Kidney (tissue), 14 donors: Measurements from ENCODE around the gene HTR6. TPM values are rescaled to one million over a fixed set of nuclear protein-coding genes. Genes with fewer than 3 reads are reported as not detected.

Source experiments
- DNase-seq, 5 donors: peaks; one replicate each; pipeline ENCODE4 v3.0.0-alpha.2; 2013 to 2020
- FAIRE-seq: peaks from 2 replicates; lab custom pipeline; 2012; peaks lifted over from hg19 to GRCh38; lab: Jason Lieb, UNC
- H3K27ac ChIP-seq, 2 donors: one replicate each; pipeline ENCODE4 v1.7.0; 2013; ENCODE audit warnings: low read depth in 2 of 2, low read length in 2 of 2, inconsistent platforms in 1 of 2
- H3K27me3 ChIP-seq: one replicate; pipeline ENCODE4 v1.7.1; 2013; ENCODE audit warnings: low read length, inconsistent platforms; ENCODE audit not compliant: control insufficient read depth, insufficient read depth
- H3K36me3 ChIP-seq, 3 donors: one replicate each; pipeline versions ENCODE4 v1.7.0 to v1.7.1; 2013; ENCODE audit warnings: low read length in 3 of 3, control low read depth in 1 of 3, inconsistent platforms in 1 of 3; ENCODE audit not compliant: insufficient read depth in 3 of 3, control insufficient read depth in 2 of 3
- H3K4me1 ChIP-seq, 3 donors: one replicate each; pipeline versions ENCODE4 v1.7.0 to v1.7.1; 2013; ENCODE audit warnings: low read length in 3 of 3, inconsistent platforms in 1 of 3, low read depth in 1 of 3; ENCODE audit not compliant: control insufficient read depth in 2 of 3, insufficient read depth in 2 of 3
- H3K4me3 ChIP-seq, 3 donors: one replicate each; pipeline versions ENCODE4 v1.7.0 to v1.8.1; 2013; ENCODE audit warnings: low read length in 3 of 3, control low read depth in 1 of 3, inconsistent platforms in 1 of 3
- H3K9ac ChIP-seq, 3 donors: one replicate each; pipeline versions ENCODE4 v1.7.0 to v1.7.1; 2013; ENCODE audit warnings: low read length in 3 of 3, control low read depth in 1 of 3, inconsistent platforms in 1 of 3
- H3K9me3 ChIP-seq, 3 donors: one replicate each; pipeline versions ENCODE4 v1.7.0 to v1.7.1; 2013; ENCODE audit warnings: low read length in 3 of 3, control low read depth in 1 of 3, inconsistent platforms in 1 of 3; ENCODE audit not compliant: control insufficient read depth in 2 of 3, insufficient read depth in 1 of 3
- CTCF ChIP-seq: IDR thresholded peaks from 3 replicates; pipeline ENCODE4 v1.5.1; 2012; ENCODE audit warnings: mild to moderate bottlenecking, moderate library complexity, borderline replicate concordance; ENCODE audit not compliant: insufficient read depth; ENCODE audit errors: extremely low read depth
- intact Hi-C: fragments of 100-400 bp; cut with DNase I; formaldehyde crosslinking; loops from one replicate; pipeline ENCODE4 v1.11.1; 2022
- polyA plus RNA-seq: library from polyadenylated mRNA; stranded (reverse); fragments of 350-450 nt; fragmentation: Illumina TruSeq; extraction: RNeasy Lipid Tissue Mini Kit (QIAGEN cat#74804); gene quantifications from one replicate; pipeline ENCODE4 v1.2.3, GENCODE V29; 2014; ENCODE audit warnings: low read depth, low replicate concordance; ENCODE audit not compliant: insufficient read depth
- total RNA-seq: library from RNA; stranded (reverse); fragmentation: NEBNext Ultra II Directional; extraction: Animal tissue kit (Norgen Biotek cat#: 25700); gene quantifications from one replicate; pipeline ENCODE4 v1.2.1, GENCODE V29; 2021
- donor health status: control.
- donor health status: control.
- donor health status: control.
- donor health status: control.
- donor health status: control.
- donor health status: DM: yes; HTN: yes; CAD: no.
- donor health status: Normal renal cell carcinoma (clear cell type).

The HTR6 gene
- total and polyA plus RNA-seq, 2 donors from 2014 or later, result not detected

- H3K36me3 ChIP-seq, result no peaks in the 10 kb centered on the region
- no peak overlapping the region for H3K27ac ChIP-seq
- no peak for FAIRE-seq
- no peak overlapping the region for H3K4me3 ChIP-seq
- H3K27me3 ChIP-seq, result no peaks in the 10 kb centered on the region
- no peaks in the 10 kb centered on the region for H3K4me1 ChIP-seq
- no peak overlapping the region for H3K9ac ChIP-seq
- no peak for TF ChIP-seq CTCF
- H3K9me3 ChIP-seq, result no peaks in the 10 kb centered on the region
- DNase-seq, result no peak
- intact Hi-C loops, result loop anchor here (10.0 kb wide), 1 partner anchor 262 kb away; no protein-coding TSS in a partner anchor
These were observed 7.8 kb upstream of the HTR6 start for GRCh38 chr1:19656780-19657466.

DNA sequence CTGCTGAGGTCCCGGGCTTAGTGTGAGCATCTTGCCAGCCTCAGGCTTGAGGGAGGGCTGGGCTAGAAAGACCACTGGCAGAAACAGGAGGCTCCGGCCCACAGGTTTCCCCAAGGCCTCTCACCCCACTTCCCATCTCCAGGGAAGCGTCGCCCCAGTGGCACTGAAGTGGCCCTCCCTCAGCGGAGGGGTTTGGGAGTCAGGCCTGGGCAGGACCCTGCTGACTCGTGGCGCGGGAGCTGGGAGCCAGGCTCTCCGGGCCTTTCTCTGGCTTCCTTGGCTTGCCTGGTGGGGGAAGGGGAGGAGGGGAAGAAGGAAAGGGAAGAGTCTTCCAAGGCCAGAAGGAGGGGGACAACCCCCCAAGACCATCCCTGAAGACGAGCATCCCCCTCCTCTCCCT is 7.2 kb upstream of the HTR6 start:
- no peak overlapping the region for H3K4me3 ChIP-seq
- H3K9ac ChIP-seq, result no peak overlapping the region
- no peaks in the 10 kb centered on the region for H3K4me1 ChIP-seq
- H3K27ac ChIP-seq, result no peak overlapping the region
- intact Hi-C loops, result loop anchor here (10.0 kb wide), 1 partner anchor 263 kb away; no protein-coding TSS in a partner anchor
- DNase-seq (no peak), FAIRE-seq (no peak)
- no peaks in the 10 kb centered on the region for H3K9me3 ChIP-seq
- TF ChIP-seq CTCF, result no peak
- H3K36me3 ChIP-seq, result no peaks in the 10 kb centered on the region
- no peaks in the 10 kb centered on the region for H3K27me3 ChIP-seq

DNA sequence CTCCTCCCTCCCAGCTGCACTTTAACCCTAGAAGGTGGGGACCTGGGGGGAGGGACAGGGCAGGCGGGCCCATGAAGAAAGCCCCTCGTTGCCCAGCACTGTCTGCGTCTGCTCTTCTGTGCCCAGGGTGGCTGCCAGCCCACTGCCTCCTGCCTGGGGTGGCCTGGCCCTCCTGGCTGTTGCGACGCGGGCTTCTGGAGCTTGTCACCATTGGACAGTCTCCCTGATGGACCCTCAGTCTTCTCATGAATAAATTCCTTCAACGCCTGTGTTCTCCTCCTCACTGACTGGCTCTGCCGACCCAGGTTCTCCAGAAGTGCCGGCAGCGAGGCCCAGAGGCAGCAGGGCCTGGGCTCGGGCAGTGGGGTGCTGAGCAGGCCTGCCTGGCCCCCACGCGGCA is 6.5 kb upstream of the HTR6 start:
- H3K27me3 ChIP-seq, result no peaks in the 10 kb centered on the region
- no peak for DNase-seq
- no peaks in the 10 kb centered on the region for H3K36me3 ChIP-seq
- H3K9me3 ChIP-seq, result no peaks in the 10 kb centered on the region
- H3K9ac ChIP-seq, result no peak overlapping the region
- FAIRE-seq, result no peak
- no peak overlapping the region for H3K27ac ChIP-seq
- H3K4me1 ChIP-seq, result no peaks in the 10 kb centered on the region
- intact Hi-C loops, result loop anchor here (10.0 kb wide), 1 partner anchor 263 kb away; no protein-coding TSS in a partner anchor
- no peak for TF ChIP-seq CTCF
- no peak overlapping the region for H3K4me3 ChIP-seq
